ENCODE results near the gene TNKS1BP1.

The TNKS1BP1 gene

DNA sequence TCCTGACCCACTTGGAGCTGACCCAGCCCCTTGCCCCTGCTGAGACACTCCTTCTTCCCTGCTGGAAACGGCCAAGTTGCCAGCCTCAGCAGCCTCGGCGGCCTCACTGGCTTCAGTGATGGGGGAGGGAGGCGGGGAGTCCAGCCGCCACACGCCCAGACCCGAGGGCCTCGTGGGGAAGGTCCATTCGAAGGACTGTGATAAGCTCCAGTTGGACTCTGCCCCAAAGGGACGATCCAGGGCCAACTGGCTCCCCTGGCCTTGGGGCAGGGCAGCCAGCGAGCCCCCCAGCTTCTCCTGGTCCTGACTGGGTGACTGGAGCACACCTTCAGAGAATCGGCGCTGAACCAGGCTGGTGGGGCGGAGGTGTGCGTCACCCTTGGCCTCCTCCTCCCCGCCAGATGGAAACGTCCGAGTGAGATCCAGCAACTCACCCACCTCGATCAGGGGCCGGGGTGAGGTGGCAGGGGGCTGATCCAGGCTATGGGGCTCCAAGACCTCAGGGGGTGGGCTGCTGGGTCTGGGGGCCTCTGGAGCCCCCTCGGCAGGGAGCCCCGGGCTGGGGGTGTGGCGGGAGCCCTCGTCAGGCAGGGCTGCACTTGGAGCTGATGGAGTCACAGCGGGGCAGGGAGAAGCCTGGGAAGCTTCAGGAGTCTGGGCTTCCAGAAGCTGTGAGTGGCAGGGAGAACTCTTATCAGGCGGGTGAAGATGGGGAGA is 11.5 kb downstream of the TNKS1BP1 start:
- no peak for DNase-seq

DNA sequence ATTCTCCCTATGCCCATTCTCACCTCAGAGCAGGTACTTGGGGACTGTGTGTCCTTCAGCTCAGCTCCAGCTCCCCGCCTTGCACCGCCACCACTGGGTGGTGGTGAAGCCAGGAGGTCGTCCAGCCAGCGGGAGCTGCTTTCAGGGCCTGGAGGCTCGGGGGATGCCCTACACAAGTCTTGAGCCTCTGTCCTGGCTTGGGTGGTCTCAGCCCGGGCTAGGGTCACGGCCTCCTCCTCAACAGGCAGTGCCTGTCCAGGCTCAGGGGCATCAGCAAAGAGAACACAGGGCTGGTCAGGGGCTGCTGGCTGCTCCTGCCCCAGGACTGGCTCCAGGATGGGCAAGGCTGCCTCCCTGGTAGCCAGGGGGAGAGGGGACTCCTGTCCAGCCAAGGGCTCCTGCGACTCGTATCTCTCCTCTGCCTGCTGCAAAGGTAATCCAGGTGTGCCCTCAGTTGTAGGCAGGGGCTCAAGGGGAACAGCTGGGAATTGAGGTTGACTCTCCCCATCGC is 12.2 kb downstream of the TNKS1BP1 start:
- no peak for DNase-seq

DNA sequence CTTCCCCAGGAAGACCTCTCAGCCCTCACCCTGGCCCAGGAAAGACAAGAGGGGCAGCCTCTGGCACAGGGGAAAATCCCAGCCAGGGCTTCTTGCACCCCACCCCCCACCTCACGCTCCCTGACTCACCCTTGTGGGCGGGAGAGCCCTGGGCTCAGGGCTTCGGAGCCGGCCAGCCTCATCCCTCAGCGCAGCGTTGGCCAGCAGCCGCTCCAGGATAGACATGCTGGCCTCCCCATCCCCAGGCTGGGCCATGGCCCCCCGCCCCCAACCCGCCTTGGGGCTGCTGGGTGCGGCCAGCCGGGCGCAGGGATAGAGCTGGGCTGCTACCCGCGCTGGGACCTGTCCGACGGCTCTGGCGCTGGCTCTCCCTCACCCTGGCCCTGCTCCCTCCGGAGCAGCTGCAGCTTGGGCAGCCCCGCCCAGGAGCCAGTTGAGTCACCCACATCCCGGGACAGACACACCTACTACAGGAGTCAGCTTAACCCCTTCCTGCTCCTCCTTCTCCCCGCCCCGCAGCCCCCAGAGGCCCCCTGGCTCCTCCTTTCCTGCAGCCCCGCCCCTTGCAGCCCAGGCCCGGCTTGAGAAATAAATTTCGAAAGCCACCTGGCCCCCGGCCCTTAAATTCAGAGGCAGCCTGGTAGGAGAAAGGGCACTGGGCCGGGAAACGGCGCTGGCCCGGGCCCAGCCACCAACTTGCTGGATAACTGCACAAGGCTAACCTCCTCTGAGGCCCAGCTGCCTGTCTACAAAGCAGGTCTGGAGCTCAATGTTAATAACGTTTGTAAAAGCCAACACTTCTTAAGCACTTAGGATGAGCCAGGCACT is 13.4 kb downstream of the TNKS1BP1 start:
- peak in 47 of 56 donors; percentile 13 to 83 (median 60) for DNase-seq

- DNase-seq, result no peak
Observed at GRCh38 chr11:57310630-57311086, 14.1 kb downstream of the TNKS1BP1 start.

GRCh38 chr11:57310091-57310490 is 14.7 kb downstream of the TNKS1BP1 start:
- DNase-seq, result no peak

DNA sequence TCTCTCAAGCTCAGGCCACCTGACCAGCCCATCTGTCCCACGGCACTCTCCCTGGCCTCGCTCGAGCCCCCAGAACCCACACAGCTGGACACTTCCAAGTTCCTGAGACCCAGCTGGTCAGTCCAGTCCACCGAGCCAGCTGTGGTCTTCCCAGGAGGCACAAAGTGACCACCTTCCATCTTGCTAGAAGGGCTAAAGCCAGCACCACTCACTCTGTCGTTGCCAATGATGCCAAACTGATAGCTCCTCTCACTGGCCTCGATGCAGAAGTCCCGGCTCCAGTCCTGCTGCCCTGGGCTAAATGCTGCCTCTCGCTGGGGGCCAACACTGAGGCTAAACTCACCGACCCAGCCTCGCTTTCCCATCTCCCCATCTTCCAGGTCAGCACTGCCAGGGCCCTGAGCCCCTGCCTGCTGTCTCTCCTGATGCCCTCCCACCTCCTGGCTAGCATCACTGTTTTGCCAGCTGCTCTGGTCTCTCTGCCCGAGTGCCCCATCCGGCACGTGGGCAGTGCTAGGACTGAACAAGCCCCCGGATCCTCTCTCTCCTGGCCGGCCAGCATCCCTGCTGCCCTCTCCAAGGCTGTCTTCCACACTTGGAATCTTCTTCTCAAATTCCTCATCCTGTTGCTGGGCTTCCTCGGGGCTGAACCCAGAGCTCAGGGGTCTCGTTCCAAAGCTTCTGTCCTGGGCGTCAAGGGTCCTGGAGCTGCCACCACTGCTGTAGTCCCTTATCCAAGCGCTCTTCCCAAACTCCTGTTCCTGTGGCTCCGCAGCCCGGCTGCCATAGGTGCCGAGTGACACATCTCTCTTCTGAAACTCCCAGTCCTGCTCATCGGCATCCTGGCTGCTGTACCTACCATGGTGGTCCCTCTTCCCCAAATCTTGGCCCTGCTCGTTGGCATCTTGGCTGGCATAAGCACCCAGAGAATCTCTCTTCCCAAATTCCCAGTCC is 15.4 kb downstream of the TNKS1BP1 start:
- DNase-seq, result no peak

DNA sequence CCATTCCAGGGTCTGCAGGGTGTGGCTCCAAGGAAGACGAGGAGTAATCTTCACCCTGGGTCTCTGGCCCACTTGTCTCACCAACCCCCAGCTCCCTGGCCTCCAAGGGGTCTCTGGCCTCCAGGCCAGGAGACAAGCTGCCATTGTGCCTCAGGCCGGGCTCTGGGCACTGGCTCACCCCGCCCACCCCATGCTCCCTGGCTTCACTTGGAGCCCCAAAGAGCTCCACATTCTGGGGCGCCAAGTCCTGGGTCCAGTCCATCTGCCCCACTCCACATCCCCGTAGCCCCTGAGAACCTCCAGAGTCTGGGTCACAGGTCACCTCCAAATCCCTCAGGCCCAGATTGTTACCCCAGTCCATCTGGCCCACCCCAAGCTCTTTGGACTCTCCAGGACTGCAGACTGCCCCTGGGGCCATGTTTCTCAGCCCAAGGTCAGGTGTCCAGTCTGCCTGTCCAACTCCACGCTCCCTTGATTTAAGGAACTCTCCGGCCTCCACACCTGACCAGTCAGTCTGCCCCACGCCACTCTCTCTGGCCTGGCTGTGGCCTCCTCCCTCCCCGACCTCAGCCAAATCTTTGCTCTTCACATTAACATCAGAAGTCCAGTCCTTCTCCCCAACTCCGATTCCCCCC is 16.2 kb downstream of the TNKS1BP1 start:
- no peak for DNase-seq

- DNase-seq, result no peak
Observed at GRCh38 chr11:57307666-57308270, 17.0 kb downstream of the TNKS1BP1 start.

DNA sequence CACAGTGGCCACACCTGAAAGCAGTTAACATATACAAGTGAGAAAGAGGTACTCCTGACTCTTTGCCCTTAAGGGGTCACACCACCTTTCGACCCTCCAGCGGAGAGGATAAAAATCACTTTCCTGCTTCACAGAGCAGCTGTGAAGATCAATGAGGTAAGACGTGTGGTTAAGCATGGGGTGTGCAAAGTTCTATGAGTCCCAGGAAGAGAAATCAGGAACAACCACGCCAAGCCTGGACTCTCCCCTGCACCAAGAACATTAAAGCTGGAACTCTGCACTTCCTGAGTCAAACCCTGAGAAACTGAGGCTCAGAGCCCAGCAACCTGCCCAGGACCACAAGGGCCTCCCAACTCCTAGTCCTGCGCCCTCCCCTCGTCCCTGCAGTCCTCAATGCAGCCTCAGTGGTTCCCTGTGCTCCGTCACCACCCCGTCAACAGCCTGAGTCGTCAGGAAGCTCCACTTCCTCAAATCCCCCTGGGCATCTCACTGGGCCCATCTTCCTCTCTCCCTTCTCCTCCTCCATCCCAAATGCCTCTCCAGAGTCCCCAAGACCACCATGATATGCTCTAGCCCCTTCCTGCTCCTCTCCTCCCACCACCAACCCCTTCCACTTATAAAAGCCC is 17.7 kb downstream of the TNKS1BP1 start:
- DNase-seq, result no peak

- DNase-seq, result no peak
Observed at GRCh38 chr11:57306161-57306876, 18.4 kb downstream of the TNKS1BP1 start.

DNA sequence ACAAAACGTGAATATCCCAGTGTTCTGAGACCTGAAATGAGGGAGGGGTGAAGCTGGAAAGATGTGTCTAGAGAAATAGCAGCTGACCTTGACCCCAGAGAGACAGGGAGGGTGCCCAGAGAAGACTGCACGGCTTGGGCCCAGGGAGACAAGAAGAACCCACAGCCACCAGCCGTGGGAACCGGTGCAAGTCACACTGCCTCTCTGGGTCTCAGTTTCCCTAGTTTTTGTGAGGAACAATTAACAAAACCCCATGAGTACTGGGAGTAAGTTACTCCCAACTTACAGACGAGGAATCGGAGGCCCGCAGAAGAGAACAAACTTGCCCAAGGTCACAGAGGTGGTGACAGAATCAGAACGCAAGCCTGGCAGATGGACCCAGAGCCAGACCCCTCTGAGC is 19.2 kb downstream of the TNKS1BP1 start:
- DNase-seq, result no peak

DNA sequence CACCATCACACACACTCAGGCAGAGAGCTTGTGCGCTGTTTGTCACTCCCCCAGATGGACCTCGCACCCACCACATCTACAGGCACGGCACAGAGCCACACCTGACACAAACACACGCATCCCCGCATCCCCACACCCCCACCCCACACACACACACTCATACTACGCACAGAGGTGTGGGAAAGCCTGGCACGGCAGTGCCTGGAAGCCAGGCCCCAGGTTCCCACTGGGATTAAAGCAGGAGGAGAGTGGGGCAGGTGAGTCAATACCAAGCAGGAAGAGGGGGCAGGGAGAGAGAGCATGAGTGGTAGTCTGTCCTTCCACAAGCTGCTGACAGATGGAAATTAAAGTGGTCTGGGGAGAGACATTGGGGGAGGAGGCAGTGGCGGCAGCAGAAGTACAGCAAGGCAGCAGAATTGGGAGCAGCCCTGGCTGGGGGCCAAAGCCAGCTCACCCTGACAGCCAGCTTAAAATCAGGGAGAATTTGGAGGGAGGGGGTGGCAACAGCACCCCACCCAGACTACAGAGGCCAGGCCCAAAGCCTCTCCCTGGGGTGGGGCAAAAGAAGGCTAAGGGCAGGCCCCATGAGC is 20.7 kb downstream of the TNKS1BP1 start:
- peak in 7 of 56 donors; percentile 9 to 38 (median 26) for DNase-seq

DNA sequence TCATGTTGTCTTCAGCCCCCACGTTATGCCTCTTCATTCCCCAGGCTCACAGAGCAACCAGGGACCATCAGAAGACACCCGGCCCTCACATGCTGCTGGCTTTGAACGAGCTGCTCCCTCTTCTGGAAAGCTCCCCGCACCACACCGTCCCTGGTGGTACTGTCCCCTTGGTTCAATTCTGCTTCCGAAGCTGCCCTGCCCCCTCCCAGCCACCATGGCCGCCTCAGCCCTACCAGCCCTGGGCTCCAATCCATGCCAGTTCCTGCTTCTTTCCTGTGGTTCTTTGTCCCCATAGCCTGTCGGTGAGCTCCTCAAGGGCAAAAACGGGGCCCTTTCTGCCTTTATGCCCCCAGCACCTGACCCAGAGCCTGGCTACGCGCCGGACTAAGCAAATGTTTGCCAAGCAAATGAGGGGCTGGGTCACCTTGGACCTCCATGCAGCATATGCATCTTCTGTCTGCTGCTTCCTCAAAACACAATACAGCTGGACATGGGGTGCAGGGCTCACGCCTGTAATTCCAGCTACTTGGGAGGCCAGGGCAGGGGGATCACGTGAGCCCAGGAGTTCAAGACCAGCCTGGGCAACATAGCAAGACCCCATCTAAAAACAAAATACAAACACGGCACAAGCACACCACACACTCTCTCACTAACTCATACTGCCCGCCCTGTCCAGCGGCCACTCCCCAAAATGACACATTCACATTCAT is 21.3 kb downstream of the TNKS1BP1 start:
- DNase-seq, result no peak

- DNase-seq, result no peak
Observed at GRCh38 chr11:57302489-57302888, 22.3 kb downstream of the TNKS1BP1 start.

DNA sequence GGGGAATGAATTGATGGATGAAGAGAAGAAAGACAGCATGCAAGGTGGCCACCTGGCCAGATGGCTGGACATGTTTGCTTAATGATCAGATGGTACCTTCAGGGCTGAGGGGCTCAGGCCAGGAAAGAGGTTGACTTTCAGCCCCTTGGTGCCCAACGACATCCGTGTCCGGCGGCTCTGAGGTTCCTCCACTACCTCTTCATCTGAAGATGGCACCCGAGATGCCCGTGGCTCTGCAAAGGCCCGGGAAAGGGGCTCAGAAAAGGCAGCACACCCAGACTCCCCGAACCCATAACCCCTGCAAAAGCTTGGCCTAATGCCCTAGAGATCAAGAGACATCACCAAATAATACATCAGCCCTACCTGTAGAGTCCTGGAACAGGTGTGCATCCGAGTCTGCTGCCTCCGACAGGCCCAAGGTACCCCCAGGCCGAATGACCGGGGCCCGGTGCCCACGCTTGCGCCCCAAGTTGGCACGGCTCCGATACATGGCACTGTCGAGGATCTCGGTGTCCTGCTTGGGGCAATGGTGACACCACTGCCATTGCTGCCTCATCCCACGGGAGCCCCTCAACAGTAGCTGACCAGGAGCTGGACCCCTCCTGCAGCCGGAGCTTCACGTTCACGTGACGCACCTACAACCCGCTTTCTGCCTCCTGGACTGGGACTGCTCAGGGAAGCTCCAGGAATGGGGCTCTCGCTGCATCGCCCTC is 22.9 kb downstream of the TNKS1BP1 start:
- DNase-seq, result no peak

GRCh38 chr11:57300785-57301184 is 24.0 kb downstream of the TNKS1BP1 start:
- DNase-seq, result no peak

DNA sequence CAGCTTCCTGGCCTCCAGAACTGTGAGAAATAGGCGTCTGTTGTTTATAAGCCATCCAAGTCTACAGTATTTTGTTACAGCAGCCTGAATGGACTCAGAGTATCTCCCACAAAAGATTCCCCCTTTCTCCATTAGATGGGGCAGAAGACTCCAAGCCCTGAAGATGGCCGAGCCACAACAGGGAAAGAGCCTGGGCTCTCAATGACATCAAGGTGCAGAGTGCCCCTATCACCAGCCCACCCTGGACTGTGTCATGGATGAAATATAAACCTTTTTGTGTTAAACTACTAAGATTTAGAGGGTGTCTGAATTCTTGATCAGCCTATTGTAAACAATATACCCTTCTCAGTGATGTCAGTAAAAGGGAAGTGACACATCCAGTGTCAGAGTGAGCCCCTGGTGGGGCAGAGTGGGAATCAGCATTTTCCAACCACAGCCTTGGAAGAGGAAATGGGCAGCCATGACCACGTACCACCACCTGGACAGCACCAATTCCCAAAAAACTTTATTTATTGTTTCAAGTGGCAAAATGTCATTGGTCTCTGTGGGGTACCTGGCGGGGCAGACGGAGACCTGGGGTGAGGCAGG is 25.5 kb downstream of the TNKS1BP1 start:
- no peak for DNase-seq

Data from amygdala (tissue), 56 donors.